HTR-8/SVneo (cell line): ENCODE data around the gene RET.

Source experiments
- DNase-seq: peaks from one replicate; pipeline ENCODE4 v3.0.0; 2011; ENCODE audit warnings: low spot score, mixed read lengths; ENCODE audit not compliant: insufficient read length
- FAIRE-seq: peaks from 2 replicates; lab custom pipeline; 2011; peaks lifted over from hg19 to GRCh38; lab: Jason Lieb, UNC

The RET gene

GRCh38 chr10:43059828-43060227 is 17.0 kb upstream of the RET start:
- FAIRE-seq (no peak), DNase-seq (no peak)

GRCh38 chr10:43060291-43060690 is 16.6 kb upstream of the RET start:
- DNase-seq (no peak), FAIRE-seq (peak; percentile 23)

- no peak for FAIRE-seq
Observed at GRCh38 chr10:43061331-43061730, 15.5 kb upstream of the RET start.

GRCh38 chr10:43061760-43062159 is 15.1 kb upstream of the RET start:
- no peak for FAIRE-seq
- DNase-seq = no peak

More at GRCh38 chr10:43061331-43061730, 15.5 kb upstream of the RET start:
- DNase-seq = no peak

- FAIRE-seq = no peak
Observed at GRCh38 chr10:43062402-43063160, 14.3 kb upstream of the RET start.

GRCh38 chr10:43064331-43065075 is 12.4 kb upstream of the RET start:
- no peak for FAIRE-seq
- no peak for DNase-seq

More at GRCh38 chr10:43062402-43063160, 14.3 kb upstream of the RET start:
- no peak for DNase-seq

- DNase-seq (no peak), FAIRE-seq (no peak)
Observed at GRCh38 chr10:43065234-43065633, 11.6 kb upstream of the RET start.

- DNase-seq (no peak), FAIRE-seq (no peak)
Observed at GRCh38 chr10:43065761-43066160, 11.1 kb upstream of the RET start.

- no peak for FAIRE-seq
Observed at GRCh38 chr10:43066481-43066880, 10.4 kb upstream of the RET start.

GRCh38 chr10:43067391-43068135 is 9.3 kb upstream of the RET start:
- DNase-seq = no peak
- no peak for FAIRE-seq

More at GRCh38 chr10:43066481-43066880, 10.4 kb upstream of the RET start:
- no peak for DNase-seq

- no peak for FAIRE-seq
- DNase-seq = no peak
Observed at GRCh38 chr10:43068136-43068395, 8.8 kb upstream of the RET start.

- FAIRE-seq = no peak
- DNase-seq = no peak
Observed at GRCh38 chr10:43068471-43069210, 8.2 kb upstream of the RET start.

GRCh38 chr10:43069211-43069515 is 7.7 kb upstream of the RET start:
- no peak for FAIRE-seq
- DNase-seq = no peak

- DNase-seq (no peak), FAIRE-seq (no peak)
Observed at GRCh38 chr10:43069579-43069978, 7.3 kb upstream of the RET start.

GRCh38 chr10:43070121-43071085 is 6.5 kb upstream of the RET start:
- FAIRE-seq (no peak), DNase-seq (no peak)

- DNase-seq (no peak), FAIRE-seq (no peak)
Observed at GRCh38 chr10:43071865-43072650, 4.8 kb upstream of the RET start.

- no peak for FAIRE-seq
Observed at GRCh38 chr10:43073191-43073590, 3.7 kb upstream of the RET start.

GRCh38 chr10:43073721-43074120 is 3.1 kb upstream of the RET start:
- FAIRE-seq (no peak), DNase-seq (no peak)

More at GRCh38 chr10:43073191-43073590, 3.7 kb upstream of the RET start:
- DNase-seq = no peak

GRCh38 chr10:43074409-43074808 is 2.5 kb upstream of the RET start:
- FAIRE-seq (no peak), DNase-seq (no peak)
